ENCODE results near the gene GOLM1. TPM values are rescaled to one million over a fixed set of nuclear protein-coding genes. Genes with fewer than 3 reads are reported as not detected.

The GOLM1 gene
- total and polyA plus RNA-seq, 2 of the 13 experiments (the other 11 are each of a cell fraction or from before 2014, with no cell fraction given), result 0.20 to 0.30 TPM

GRCh38 chr9:86093788-86094555 lies 5.4 kb downstream of the GOLM1 start (continued):
- TF ChIP-seq ZKSCAN8 (CRISPR knock-in tag; IDR thresholded peaks at IDR 0.05; ENCODE audit: borderline replicate concordance), result 0 out of 2 replicates have a peak, but pooled peaks have one; percentile 51
- TF ChIP-seq HMGXB4 (CRISPR knock-in tag; IDR thresholded peaks at IDR 0.05; ENCODE audit: borderline replicate concordance in 1 of 2, low read depth in 1 of 2), result peak in 1 of 2 experiments; percentile 27; a peak in 1 of 4 replicates
- TF ChIP-seq NR2F2 (IDR thresholded peaks at IDR 0.05; ENCODE audit: borderline replicate concordance, low read depth), result peak; percentile 99
- 0 out of 2 replicates have a peak, but pooled peaks have one; percentile 60 for TF ChIP-seq ISX (CRISPR knock-in tag; conservative IDR thresholded peaks at IDR 0.05)
- no peak for TF ChIP-seq ZNF563 (CRISPR knock-in tag; IDR thresholded peaks at IDR 0.05)
- TF ChIP-seq MYC (CRISPR knock-in tag; IDR thresholded peaks at IDR 0.05; ENCODE audit: borderline replicate concordance), result peak; percentile 61; the same call in 1 of the 2 replicates
- peak; percentile 64; the same call in 1 of the 2 replicates for TF ChIP-seq TFAP4 (IDR thresholded peaks at IDR 0.05; ENCODE audit: borderline replicate concordance, low read depth)
- TF ChIP-seq ISL2 (CRISPR knock-in tag; IDR thresholded peaks at IDR 0.05), result peak; percentile 87
- TF ChIP-seq CREM (IDR thresholded peaks at IDR 0.05), result peak; percentile 59
- no peak for TF ChIP-seq CREM (CRISPR knock-in tag; IDR thresholded peaks at IDR 0.05)
- peak; percentile 83; the same call in 1 of the 2 replicates for TF ChIP-seq ZNF878 (CRISPR knock-in tag; IDR thresholded peaks at IDR 0.05)
- no peak for TF ChIP-seq FUBP1 (CRISPR knock-in tag; IDR thresholded peaks at IDR 0.05; ENCODE audit: borderline replicate concordance)
- TF ChIP-seq ZNF703 (CRISPR knock-in tag; IDR thresholded peaks at IDR 0.05; ENCODE audit: borderline replicate concordance), result peak; percentile 98
- TF ChIP-seq ZNF34 (CRISPR knock-in tag; IDR thresholded peaks at IDR 0.05; ENCODE audit: borderline replicate concordance), result peak; percentile 53; the same call in 1 of the 2 replicates
- peak; percentile 76 for TF ChIP-seq SIX1 (CRISPR knock-in tag; IDR thresholded peaks at IDR 0.05; ENCODE audit: borderline replicate concordance)
- TF ChIP-seq CREB1 (IDR thresholded peaks at IDR 0.05), result no peak
- peak; percentile 57 for TF ChIP-seq CREB1 (CRISPR knock-in tag; IDR thresholded peaks at IDR 0.05)
- peak; percentile 65; the same call in 1 of the 2 replicates for TF ChIP-seq ZNF205 (CRISPR knock-in tag; IDR thresholded peaks at IDR 0.05)
- peak; percentile 15; the same call in 1 of the 2 replicates for TF ChIP-seq TFDP1 (CRISPR knock-in tag; IDR thresholded peaks at IDR 0.05; ENCODE audit: borderline replicate concordance)
- no peak for TF ChIP-seq LCORL (IDR thresholded peaks at IDR 0.05)
- TF ChIP-seq LCORL (CRISPR knock-in tag; IDR thresholded peaks at IDR 0.05), result peak; percentile 52; the same call in 1 of the 2 replicates
